Astrocyte of the cerebellum (primary cell): ENCODE data around the gene CENPS.
"Not testable (repeated sequence)": the region's sequence is repeated elsewhere in the genome, so short reads cannot be mapped to it uniquely, and the experiment has no call there.

ENCODE experiments used
- DNase-seq: peaks from one replicate; pipeline ENCODE4 v3.0.0-alpha.2; 2011; ENCODE audit warnings: low read depth
- H3K4me3 ChIP-seq: 2 replicates; pipeline ENCODE4 v1.5.1; 2011; ENCODE audit warnings: mild to moderate bottlenecking, low read depth, low read length, moderate library complexity
- CTCF ChIP-seq: IDR thresholded peaks from 2 replicates; pipeline ENCODE4 v1.5.1; 2012; ENCODE audit warnings: low read length, low read depth, moderate library complexity, mild to moderate bottlenecking; ENCODE audit errors: missing control alignments
- in situ Hi-C: cut with HindIII; loops from 2 replicates; pipeline ENCODE4 v1.10.0; 2017; ENCODE audit warnings: low sequenced_read_pairs

Gene CENPS

DNA sequence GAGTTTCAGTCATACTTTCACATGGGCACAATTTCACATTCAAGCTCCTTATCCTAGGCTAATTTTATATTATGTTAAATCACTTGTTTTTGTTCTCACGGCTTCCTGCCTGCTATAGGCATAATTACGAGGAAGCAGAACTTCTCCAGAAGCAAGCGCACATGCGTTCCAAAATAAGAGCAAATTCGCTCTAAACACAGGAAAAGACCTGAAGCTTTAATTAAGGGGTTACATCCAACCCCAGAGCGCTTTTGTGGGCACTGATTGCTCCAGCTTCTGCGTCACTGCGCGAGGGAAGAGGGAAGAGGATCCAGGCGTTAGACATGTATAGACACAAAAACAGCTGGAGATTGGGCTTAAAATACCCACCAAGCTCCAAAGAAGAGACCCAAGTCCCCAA, 19.5 kb downstream of the CENPS start, which contains the start of gene CORT:
TSS of gene CORT (plus strand) at position 281 of the 400 bp plus-strand sequence. CDS start 193 bp downstream, outside the sequence.
- no peak for DNase-seq
- TF ChIP-seq CTCF = no peak
- H3K4me3 ChIP-seq = no peak within 1 kb of the TSS
- in situ Hi-C loops = no loop called here

- in situ Hi-C loops = no loop called here
- H3K4me3 ChIP-seq = no peak overlapping the region
- no peak for TF ChIP-seq CTCF
- DNase-seq = no peak
These were observed 20.1 kb downstream of the CENPS start for GRCh38 chr1:10450156-10450814.

DNA sequence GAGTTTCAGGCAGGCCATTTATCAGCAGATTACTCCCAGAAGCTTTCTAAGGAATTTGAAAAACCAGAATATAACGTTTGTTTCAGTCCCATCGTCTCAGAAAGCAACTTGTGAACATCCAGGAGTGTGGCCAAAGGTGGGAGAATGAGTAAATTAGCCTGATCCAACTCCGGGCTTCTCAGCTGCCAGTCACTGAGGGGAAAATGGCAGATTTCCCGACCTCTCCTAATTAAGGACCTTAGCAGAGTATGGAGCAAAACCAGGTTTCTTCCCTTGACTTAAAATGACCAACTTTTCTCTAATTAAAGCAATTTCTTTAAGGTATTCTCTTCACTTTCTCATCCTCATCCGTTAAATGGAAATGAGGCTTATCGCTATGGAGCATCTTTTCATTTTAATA, 20.6 kb downstream of the CENPS start:
- in situ Hi-C loops = no loop called here
- no peak for TF ChIP-seq CTCF
- DNase-seq = no peak
- H3K4me3 ChIP-seq = no peak overlapping the region

GRCh38 chr1:10451287-10451686, 21.1 kb downstream of the CENPS start:
- in situ Hi-C loops = no loop called here
- H3K4me3 ChIP-seq = no peak overlapping the region
- TF ChIP-seq CTCF = no peak
- DNase-seq = no peak

DNA sequence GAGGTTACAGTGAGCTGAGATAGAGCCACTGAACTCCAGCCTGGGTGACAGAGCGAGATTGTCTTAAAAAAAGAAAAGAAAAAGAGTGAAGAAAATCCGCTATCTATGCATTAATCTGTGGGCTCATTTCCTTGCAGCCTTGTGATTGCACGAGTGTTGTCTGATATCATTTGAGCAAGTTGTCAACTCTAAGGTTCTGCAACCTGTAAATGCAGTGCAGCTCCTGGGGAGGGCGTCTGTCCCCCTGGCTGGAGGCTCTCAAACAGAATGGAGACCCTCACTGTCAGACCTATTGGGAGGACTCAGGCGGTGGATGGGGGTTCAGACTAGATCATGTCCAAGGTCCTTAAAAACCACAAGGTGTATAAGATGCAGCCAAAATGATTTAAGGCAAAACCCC, 25.8 kb downstream of the CENPS start:
- DNase-seq = no peak
- H3K4me3 ChIP-seq = no peak overlapping the region
- TF ChIP-seq CTCF = no peak
- in situ Hi-C loops = no loop called here

- in situ Hi-C loops = no loop called here
- no peak for TF ChIP-seq CTCF
- H3K4me3 ChIP-seq = no peak overlapping the region
- DNase-seq = no peak
These were observed 26.4 kb downstream of the CENPS start for GRCh38 chr1:10456661-10457060.

GRCh38 chr1:10457462-10457861, 27.2 kb downstream of the CENPS start:
- in situ Hi-C loops, DNase-seq, H3K4me3 ChIP-seq: not testable (repeated sequence)
